Tibial nerve (tissue), 4 donors: Measurements from ENCODE around the gene OSTF1. TPM values are rescaled to one million over a fixed set of nuclear protein-coding genes. Genes with fewer than 3 reads are reported as not detected.

Source experiments
- DNase-seq, 2 donors: peaks; one replicate each; pipeline ENCODE4 v3.0.0-alpha.2; 2019; ENCODE audit warnings: low spot score in 2 of 2
- H3K27ac ChIP-seq, 4 donors: fragments of 200-600 bp; sonication (generic) in 3 of 4; one replicate each; pipeline ENCODE4 v1.5.1; 2017 to 2019; ENCODE audit warnings: mild to moderate bottlenecking in 1 of 4
- H3K27me3 ChIP-seq, 2 donors: fragments of 200-600 bp; sonication (generic) in 1 of 2; one replicate each; pipeline versions ENCODE4 v1.5.1 to v1.6.0; 2017 to 2019
- H3K36me3 ChIP-seq, 3 donors: fragments of 200-600 bp; sonication (generic); one replicate each; pipeline ENCODE4 v1.5.1; 2018 to 2019
- H3K4me1 ChIP-seq, 4 donors: fragments of 200-600 bp; sonication (generic) in 3 of 4; one replicate each; pipeline ENCODE4 v1.5.1; 2017 to 2019
- H3K4me3 ChIP-seq, 4 donors: fragments of 200-600 bp; sonication (generic) in 3 of 4; one replicate each; pipeline ENCODE4 v1.5.1; 2017 to 2019; ENCODE audit warnings: mild to moderate bottlenecking in 1 of 4, moderate library complexity in 1 of 4
- H3K9me3 ChIP-seq, 4 donors: fragments of 200-600 bp; sonication (generic) in 3 of 4; one replicate each; pipeline ENCODE4 v1.5.1; 2017 to 2019
- EP300 ChIP-seq, 2 donors: sonication (generic); formaldehyde crosslinking; IDR thresholded peaks; one replicate each; pipeline ENCODE4 v1.6.1; 2017; ENCODE audit warnings: antibody characterized with exemption in 2 of 2, mild to moderate bottlenecking in 1 of 2
- POLR2A ChIP-seq, 2 donors: fragments of 450-650 bp; IDR thresholded peaks; one replicate each; pipeline ENCODE4 v1.6.1; 2017; ENCODE audit warnings: antibody characterized with exemption in 2 of 2, mild to moderate bottlenecking in 2 of 2, moderate library complexity in 2 of 2
- WGBS, 2 donors: methylation state at CpG; one replicate each; pipeline ENCODE4 v1.1.5; 2018; 5-methylcytosine and 5-hydroxymethylcytosine counted together
- total RNA-seq, 4 donors: library from RNA; depleted of rRNA; stranded (reverse); fragments of >200 nt; gene quantifications; one replicate each; pipeline ENCODE4 v1.1.0, GENCODE V29; 2016
- TF ChIP-seq, protein P1 (sequence below), 5 experiments: fragments of 200-600 bp in 3 of 5; fragments of 450-650 bp in 2 of 5; sonication (generic) in 3 of 5; IDR thresholded peaks; one replicate each; pipeline ENCODE4 v1.5.1; 2016 to 2019; ENCODE audit warnings: antibody characterized with exemption in 5 of 5, mild to moderate bottlenecking in 3 of 5, moderate library complexity in 2 of 5

OSTF1 gene
- total RNA-seq: 10 to 100 TPM; 20.7 to 34.5 (median 24.8) TPM

GRCh38 chr9:75087824-75088645 lies at the start of gene OSTF1, which contains the start of gene NMRK1:
TSS of gene OSTF1 (plus strand) at chr9:75088514. CDS start at chr9:75088693, 179 bp downstream.
TSS of gene NMRK1 (minus strand) at chr9:75088155. CDS start at chr9:75083115, 5,040 bp downstream.
- peak; percentile 83 to 89 for DNase-seq
- Histone ChIP-seq H3K4me3 (peak within 1 kb of the TSS; percentile 93 to 99 (median 96)), H3K27me3 (no peaks in the 10 kb centered on the region), H3K4me1 (peaks cover 0 to 49% (median 22%) of the 10 kb centered on the region in 4 donors), H3K9me3 (no peaks in the 10 kb centered on the region), H3K36me3 (no peaks in the 10 kb centered on the region), H3K27ac (peak within 1 kb of the TSS; percentile 89 to 98 (median 94))
- 0% methylated on average over 47 to 63 of the region's 93 CpGs for WGBS, 2 donors
- TF ChIP-seq, protein P1, sequence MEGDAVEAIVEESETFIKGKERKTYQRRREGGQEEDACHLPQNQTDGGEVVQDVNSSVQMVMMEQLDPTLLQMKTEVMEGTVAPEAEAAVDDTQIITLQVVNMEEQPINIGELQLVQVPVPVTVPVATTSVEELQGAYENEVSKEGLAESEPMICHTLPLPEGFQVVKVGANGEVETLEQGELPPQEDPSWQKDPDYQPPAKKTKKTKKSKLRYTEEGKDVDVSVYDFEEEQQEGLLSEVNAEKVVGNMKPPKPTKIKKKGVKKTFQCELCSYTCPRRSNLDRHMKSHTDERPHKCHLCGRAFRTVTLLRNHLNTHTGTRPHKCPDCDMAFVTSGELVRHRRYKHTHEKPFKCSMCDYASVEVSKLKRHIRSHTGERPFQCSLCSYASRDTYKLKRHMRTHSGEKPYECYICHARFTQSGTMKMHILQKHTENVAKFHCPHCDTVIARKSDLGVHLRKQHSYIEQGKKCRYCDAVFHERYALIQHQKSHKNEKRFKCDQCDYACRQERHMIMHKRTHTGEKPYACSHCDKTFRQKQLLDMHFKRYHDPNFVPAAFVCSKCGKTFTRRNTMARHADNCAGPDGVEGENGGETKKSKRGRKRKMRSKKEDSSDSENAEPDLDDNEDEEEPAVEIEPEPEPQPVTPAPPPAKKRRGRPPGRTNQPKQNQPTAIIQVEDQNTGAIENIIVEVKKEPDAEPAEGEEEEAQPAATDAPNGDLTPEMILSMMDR (IDR thresholded peaks at IDR 0.05): peak in 1 of 5 experiments; percentile 17
- TF ChIP-seq POLR2A (IDR thresholded peaks at IDR 0.05) (peak; percentile 89 to 90), EP300 (IDR thresholded peaks at IDR 0.05) (peak in 1 of 2 donors; percentile 92)

DNA sequence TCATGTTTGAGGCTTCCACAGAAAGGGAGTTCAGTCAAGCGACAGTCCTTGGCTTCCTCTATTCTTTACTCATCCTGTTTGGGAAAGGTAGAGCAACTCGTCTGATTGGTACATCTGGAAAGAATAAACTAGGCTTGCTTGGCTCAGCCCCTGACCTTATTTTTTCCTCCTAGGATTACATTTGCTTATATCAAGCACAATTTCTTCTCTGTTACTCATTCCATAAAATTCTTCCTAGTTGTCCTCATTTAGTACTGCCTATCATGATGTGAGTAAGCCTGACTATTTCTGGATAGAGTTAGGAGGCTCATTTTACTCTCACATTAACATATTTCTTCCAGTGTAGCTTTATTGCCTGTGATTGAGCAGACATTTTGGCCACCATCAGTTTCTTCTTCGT lies 49.3 kb upstream of the OSTF1 start:
- WGBS, 2 donors: 60 to 67% methylated on average over 3 of the region's 3 CpGs
- Histone ChIP-seq H3K36me3 (no peaks in the 10 kb centered on the region), H3K4me1 (no peaks in the 10 kb centered on the region), H3K27me3 (no peaks in the 10 kb centered on the region), H3K27ac (no peak overlapping the region), H3K4me3 (no peak overlapping the region), H3K9me3 (no peaks in the 10 kb centered on the region)
- no peak for DNase-seq
- TF ChIP-seq EP300 (IDR thresholded peaks at IDR 0.05) (no peak), POLR2A (IDR thresholded peaks at IDR 0.05) (no peak)
- TF ChIP-seq, protein P1 (IDR thresholded peaks at IDR 0.05): no peak

GRCh38 chr9:75039801-75040200 lies 48.5 kb upstream of the OSTF1 start:
- Histone ChIP-seq H3K36me3 (no peaks in the 10 kb centered on the region), H3K4me1 (no peaks in the 10 kb centered on the region), H3K27me3 (no peaks in the 10 kb centered on the region), H3K4me3 (no peak overlapping the region), H3K9me3 (no peaks in the 10 kb centered on the region), H3K27ac (no peak overlapping the region)
- no peak for TF ChIP-seq POLR2A (IDR thresholded peaks at IDR 0.05)
- TF ChIP-seq EP300 (IDR thresholded peaks at IDR 0.05): no peak
- TF ChIP-seq, protein P1 (IDR thresholded peaks at IDR 0.05): no peak
- WGBS, 2 donors: 79 to 84% methylated on average over 3 of the region's 3 CpGs
- no peak for DNase-seq

DNA sequence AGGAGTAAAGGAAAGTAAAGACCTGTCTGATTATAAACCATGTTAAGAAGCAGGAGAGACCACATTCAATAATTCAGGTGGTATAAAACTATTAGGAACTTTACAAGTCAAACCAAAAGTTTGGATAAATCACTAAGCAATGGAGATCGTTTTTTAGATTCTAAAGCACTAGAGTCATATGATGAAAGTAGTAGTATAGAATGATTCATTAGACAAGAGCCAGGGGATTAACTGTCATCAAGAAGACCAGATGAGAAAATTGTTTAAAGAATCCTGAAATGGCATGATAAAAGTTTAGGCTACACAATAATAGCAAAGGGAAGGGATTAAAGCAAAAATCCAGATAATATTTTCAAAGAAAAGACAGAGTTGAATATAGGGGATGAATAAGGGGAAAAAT lies 47.3 kb upstream of the OSTF1 start:
- 86 to 92% methylated on average over 1 of the region's 1 CpG for WGBS, 2 donors
- Histone ChIP-seq H3K4me1 (no peaks in the 10 kb centered on the region), H3K27ac (no peak overlapping the region), H3K27me3 (peaks cover 0 to 6% of the 10 kb centered on the region in 2 donors), H3K9me3 (no peaks in the 10 kb centered on the region), H3K4me3 (no peak overlapping the region), H3K36me3 (no peaks in the 10 kb centered on the region)
- TF ChIP-seq EP300 (IDR thresholded peaks at IDR 0.05): no peak
- TF ChIP-seq, protein P1 (IDR thresholded peaks at IDR 0.05): no peak
- TF ChIP-seq POLR2A (IDR thresholded peaks at IDR 0.05): no peak
- no peak for DNase-seq

DNA sequence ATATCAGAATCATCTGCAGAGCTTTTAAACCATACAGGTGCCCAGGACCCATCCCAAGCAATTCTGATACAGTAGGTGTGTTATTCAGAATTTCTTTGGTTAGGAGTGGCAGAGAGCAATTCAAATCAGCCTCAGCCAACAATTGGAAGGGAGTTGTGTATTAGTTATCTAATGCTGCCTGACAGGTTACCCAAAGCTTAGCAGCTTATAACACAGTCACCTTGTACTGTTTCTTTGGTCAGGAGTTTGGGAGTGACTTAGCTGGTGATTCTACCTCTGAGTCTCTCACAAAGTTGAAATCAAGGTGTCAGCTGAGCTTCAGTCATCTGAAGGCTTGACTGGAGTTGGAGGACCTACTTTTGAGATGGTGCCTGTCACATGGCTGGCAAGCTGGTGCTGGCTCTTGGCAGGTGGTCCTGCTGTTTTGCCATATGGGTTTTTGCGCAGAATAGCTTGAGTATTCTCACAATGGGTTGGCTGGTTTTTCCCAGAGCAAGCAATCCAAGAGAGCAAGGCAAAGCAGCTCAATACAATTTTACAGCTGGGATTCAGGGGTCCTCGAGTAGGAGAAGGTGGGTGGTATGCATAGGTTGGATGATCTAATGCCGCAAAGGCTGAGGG lies 41.5 kb upstream of the OSTF1 start:
- no peaks in the 10 kb centered on the region for H3K9me3 ChIP-seq
- TF ChIP-seq, protein P1 (IDR thresholded peaks at IDR 0.05): no peak
- TF ChIP-seq POLR2A (IDR thresholded peaks at IDR 0.05) (no peak), EP300 (IDR thresholded peaks at IDR 0.05) (no peak)
- H3K4me3 ChIP-seq: no peak overlapping the region
- 86 to 96% methylated on average over 3 of the region's 3 CpGs for WGBS, 2 donors
- DNase-seq: no peak
- H3K27ac ChIP-seq: no peak overlapping the region
- H3K36me3 ChIP-seq: no peaks in the 10 kb centered on the region
- no peaks in the 10 kb centered on the region for H3K4me1 ChIP-seq
- H3K27me3 ChIP-seq: peaks cover 0 to 7% of the 10 kb centered on the region in 2 donors
